H9 (cell line): Measurements from ENCODE around the gene CEP97. TPM values are rescaled to one million over a fixed set of nuclear protein-coding genes. Genes with fewer than 3 reads are reported as not detected.

ENCODE experiments used
- DNase-seq: peaks from one replicate; pipeline ENCODE4 v3.0.0-alpha.2; 2017
- H2AFZ ChIP-seq: one replicate; pipeline ENCODE4 v1.6.1; 2013; ENCODE audit warnings: mild to moderate bottlenecking, low read length, control low read depth, moderate library complexity
- H2AK5ac ChIP-seq: 2 replicates; pipeline ENCODE4 v1.6.1; 2013; ENCODE audit warnings: low read length, control low read depth, mixed read lengths; ENCODE audit not compliant: insufficient read length
- H2BK120ac ChIP-seq: one replicate; pipeline ENCODE4 v1.6.1; 2013; ENCODE audit warnings: low read depth, mild to moderate bottlenecking, low read length, control low read depth, inconsistent platforms; ENCODE audit not compliant: poor library complexity, severe bottlenecking
- H2BK12ac ChIP-seq: 2 replicates; pipeline ENCODE4 v1.6.1; 2013; ENCODE audit warnings: low read length, control low read depth, mixed read lengths, low read depth; ENCODE audit not compliant: insufficient read length
- H2BK15ac ChIP-seq: 2 replicates; pipeline ENCODE4 v1.6.1; 2013; ENCODE audit warnings: low read depth, low read length, control low read depth
- H2BK20ac ChIP-seq: one replicate; pipeline ENCODE4 v1.6.1; 2013; ENCODE audit warnings: low read depth, mild to moderate bottlenecking, low read length, control low read depth, inconsistent platforms; ENCODE audit not compliant: poor library complexity, severe bottlenecking
- H2BK5ac ChIP-seq: 2 replicates; pipeline ENCODE4 v1.6.1; 2013; ENCODE audit warnings: low read length, control low read depth, mixed read lengths; ENCODE audit not compliant: insufficient read length
- H3K14ac ChIP-seq: 2 replicates; pipeline ENCODE4 v1.6.1; 2013; ENCODE audit warnings: low read length, control low read depth; ENCODE audit not compliant: insufficient read depth
- H3K18ac ChIP-seq: 2 replicates; pipeline ENCODE4 v1.6.1; 2013; ENCODE audit warnings: low read depth, mild to moderate bottlenecking, mixed read lengths, low read length, control low read depth; ENCODE audit not compliant: insufficient read length
- H3K23ac ChIP-seq: 2 replicates; pipeline ENCODE4 v1.6.1; 2013; ENCODE audit warnings: low read length, control low read depth, mixed read lengths, low read depth; ENCODE audit not compliant: insufficient read length
- H3K23me2 ChIP-seq: 2 replicates; pipeline ENCODE4 v1.6.1; 2013; ENCODE audit warnings: low read depth, mild to moderate bottlenecking, mixed read lengths, low read length, control low read depth; ENCODE audit not compliant: insufficient read length, poor library complexity, severe bottlenecking
- H3K27ac ChIP-seq: 2 replicates; pipeline ENCODE4 v1.5.1; 2013; ENCODE audit warnings: low read length, control low read depth, mixed read lengths, low read depth; ENCODE audit not compliant: insufficient read length
- H3K27me3 ChIP-seq: 2 replicates; pipeline ENCODE4 v1.6.1; 2013; ENCODE audit warnings: low read length, control low read depth, inconsistent platforms; ENCODE audit not compliant: insufficient read depth
- H3K4ac ChIP-seq: 2 replicates; pipeline ENCODE4 v1.6.1; 2013; ENCODE audit warnings: low read depth, mild to moderate bottlenecking, control low read depth, inconsistent platforms, low read length, moderate library complexity
- H3K4me1 ChIP-seq: 2 replicates; pipeline ENCODE4 v1.6.1; 2013; ENCODE audit warnings: low read length, control low read depth, inconsistent platforms; ENCODE audit not compliant: insufficient read depth
- H3K4me2 ChIP-seq: 2 replicates; pipeline ENCODE4 v1.6.1; 2013; ENCODE audit warnings: low read length, control low read depth, mixed read lengths; ENCODE audit not compliant: insufficient read length, insufficient read depth
- H3K56ac ChIP-seq: 2 replicates; pipeline ENCODE4 v1.6.1; 2013; ENCODE audit warnings: low read depth, mild to moderate bottlenecking, mixed read lengths, low read length, control low read depth; ENCODE audit not compliant: insufficient read length
- H3K79me1 ChIP-seq: 2 replicates; pipeline ENCODE4 v1.6.1; 2013; ENCODE audit warnings: low read depth, mild to moderate bottlenecking, moderate library complexity, low read length, control low read depth, inconsistent platforms; ENCODE audit not compliant: insufficient read depth, poor library complexity, severe bottlenecking
- H3K79me2 ChIP-seq: 2 replicates; pipeline ENCODE4 v1.6.1; 2013; ENCODE audit warnings: low read length, control low read depth, inconsistent platforms; ENCODE audit not compliant: insufficient read depth
- H3K9ac ChIP-seq: 2 replicates; pipeline ENCODE4 v1.6.1; 2013; ENCODE audit warnings: low read length, control low read depth, mixed read lengths; ENCODE audit not compliant: insufficient read length; ENCODE audit errors: extremely low read depth
- H3K9me3 ChIP-seq: one replicate; pipeline ENCODE4 v1.6.1; 2013; ENCODE audit warnings: low read depth, low read length, inconsistent platforms; ENCODE audit not compliant: control insufficient read depth
- H3T11ph ChIP-seq: one replicate; pipeline ENCODE4 v1.6.1; 2013; ENCODE audit warnings: mild to moderate bottlenecking, low read length, control low read depth, inconsistent platforms
- H4K20me1 ChIP-seq: one replicate; pipeline ENCODE4 v1.6.1; 2013; ENCODE audit not compliant: control insufficient read depth, insufficient read length, insufficient read depth
- H4K5ac ChIP-seq: 2 replicates; pipeline ENCODE4 v1.6.1; 2013; ENCODE audit warnings: low read depth, mild to moderate bottlenecking, mixed read lengths, low read length, control low read depth; ENCODE audit not compliant: insufficient read length
- H4K8ac ChIP-seq: replicated peaks from 2 replicates; pipeline ENCODE4 v1.6.1; 2013; ENCODE audit warnings: low read length, control low read depth, mixed read lengths, low read depth; ENCODE audit not compliant: insufficient read length
- H4K91ac ChIP-seq: 2 replicates; pipeline ENCODE4 v1.6.1; 2013; ENCODE audit warnings: low read depth, mild to moderate bottlenecking, moderate library complexity, mixed read lengths, low read length, control low read depth; ENCODE audit not compliant: insufficient read length
- H3K27ac Mint-ChIP-seq, 3 experiments: 2 replicates in 2 of 3; 3 replicates in 1 of 3; pipeline ENCODE4 v1.8.0; 2020 to 2021; ENCODE audit warnings: mixed read lengths in 3 of 3, mild to moderate bottlenecking in 1 of 3, moderate library complexity in 1 of 3
- H3K27me3 Mint-ChIP-seq: 2 replicates; pipeline ENCODE4 v1.8.0; 2021; ENCODE audit warnings: low read depth, mild to moderate bottlenecking, moderate library complexity, mixed read lengths
- H3K36me3 Mint-ChIP-seq, 3 experiments: 2 replicates in 2 of 3; 3 replicates in 1 of 3; pipeline ENCODE4 v1.8.0; 2020 to 2021; ENCODE audit warnings: low read depth in 3 of 3, mixed read lengths in 3 of 3; ENCODE audit not compliant: insufficient read depth in 1 of 3
- H3K4me1 Mint-ChIP-seq, 2 experiments: 2 replicates each; pipeline ENCODE4 v1.8.0; 2020; ENCODE audit warnings: mixed read lengths in 2 of 2
- H3K4me3 Mint-ChIP-seq, 2 experiments: 2 replicates in 1 of 2; 3 replicates in 1 of 2; pipeline ENCODE4 v1.8.0; 2020 to 2021; ENCODE audit warnings: mild to moderate bottlenecking in 2 of 2, mixed read lengths in 2 of 2, moderate library complexity in 1 of 2
- H3K9me3 Mint-ChIP-seq, 2 experiments: 2 replicates in 1 of 2; 3 replicates in 1 of 2; pipeline ENCODE4 v1.8.0; 2020; ENCODE audit warnings: mild to moderate bottlenecking in 2 of 2, mixed read lengths in 2 of 2, moderate library complexity in 1 of 2
- WGBS: extraction: QIAGEN DNeasy Blood & Tissue Kit; methylation state at CpG from one replicate; pipeline ENCODE4 v1.1.7; 2013; ENCODE audit warnings: missing lambda C conversion rate, low lambda C conversion rate, mixed read lengths; ENCODE audit not compliant: insufficient read length; ENCODE audit errors: extremely low coverage; 5-methylcytosine and 5-hydroxymethylcytosine counted together
- total RNA-seq: library from RNA; stranded (reverse); gene quantifications from 2 replicates; pipeline ENCODE4 v1.2.1, GENCODE V29; 2021
- TF ChIP-seq, protein P1 (sequence below): fragments of 200-600 bp; sonication (generic); conservative IDR thresholded peaks from 3 replicates; pipeline ENCODE4 v1.8.0; 2021; ENCODE audit warnings: antibody characterized with exemption, mild to moderate bottlenecking

CEP97 gene
- total RNA-seq, 1 experiment from 2014 or later, result 13.9 TPM

DNA sequence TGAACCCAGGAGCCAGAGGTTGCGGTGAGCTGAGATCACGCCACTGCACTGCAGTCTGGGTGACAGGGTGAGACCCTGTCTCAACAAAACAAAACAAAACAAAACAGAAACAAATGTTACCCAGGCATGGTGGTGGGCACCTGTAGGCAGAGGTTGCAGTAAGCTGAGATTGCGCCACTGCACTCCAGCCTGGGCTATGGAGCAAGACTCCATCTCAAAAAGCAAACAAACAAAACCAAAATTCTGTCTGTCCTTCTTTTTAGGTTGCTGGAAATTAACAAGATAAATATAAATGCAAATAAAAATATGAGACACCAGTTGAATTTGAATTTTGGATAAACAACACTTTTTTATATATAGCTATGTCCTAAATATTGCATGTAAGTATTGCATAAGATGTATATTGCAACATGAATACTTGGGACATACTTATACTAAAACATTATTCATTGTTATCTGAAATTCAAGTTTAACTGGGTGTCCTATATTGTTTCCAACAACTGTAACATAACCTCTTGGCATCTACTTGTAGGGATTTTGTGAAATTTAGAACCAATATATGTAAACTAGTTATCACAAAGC lies 4.7 kb upstream of the CEP97 start:
- H2BK120ac ChIP-seq, result no peak overlapping the region
- no peak overlapping the region for H4K5ac ChIP-seq
- no peak overlapping the region for H2AK5ac ChIP-seq
- no peak overlapping the region for H3T11ph ChIP-seq
- peaks cover 11% of the 10 kb centered on the region in 2 experiments for H3K4me1 Mint-ChIP-seq
- no peak overlapping the region for H2AFZ ChIP-seq
- no peaks in the 10 kb centered on the region for H3K27me3 Mint-ChIP-seq
- H3K14ac ChIP-seq, result no peak overlapping the region
- H3K9me3 ChIP-seq, result no peaks in the 10 kb centered on the region
- no peak overlapping the region for H3K4me3 Mint-ChIP-seq
- no peak overlapping the region for H3K4me2 ChIP-seq
- no peaks in the 10 kb centered on the region for H3K79me1 ChIP-seq
- WGBS, result no CpG with 5 or more reads among the region's 3 CpGs
- no peak overlapping the region for H2BK20ac ChIP-seq
- H2BK12ac ChIP-seq, result no peak overlapping the region
- no peak overlapping the region for H3K4ac ChIP-seq
- no peaks in the 10 kb centered on the region for H4K20me1 ChIP-seq
- no peaks in the 10 kb centered on the region for H3K36me3 Mint-ChIP-seq
- no peak overlapping the region for H3K18ac ChIP-seq
- no peak overlapping the region for H2BK15ac ChIP-seq
- H3K9ac ChIP-seq, result no peak overlapping the region
- H3K27ac ChIP-seq, result no peak overlapping the region
- no peak overlapping the region for H3K56ac ChIP-seq
- no peak for DNase-seq
- H3K27me3 ChIP-seq, result no peaks in the 10 kb centered on the region
- no peaks in the 10 kb centered on the region for H3K79me2 ChIP-seq
- no peak overlapping the region for H4K8ac ChIP-seq
- no peak overlapping the region for H3K27ac Mint-ChIP-seq
- H3K9me3 Mint-ChIP-seq, result no peaks in the 10 kb centered on the region
- no peak overlapping the region for H3K23ac ChIP-seq
- H3K4me1 ChIP-seq, result no peaks in the 10 kb centered on the region
- TF ChIP-seq, protein P1, sequence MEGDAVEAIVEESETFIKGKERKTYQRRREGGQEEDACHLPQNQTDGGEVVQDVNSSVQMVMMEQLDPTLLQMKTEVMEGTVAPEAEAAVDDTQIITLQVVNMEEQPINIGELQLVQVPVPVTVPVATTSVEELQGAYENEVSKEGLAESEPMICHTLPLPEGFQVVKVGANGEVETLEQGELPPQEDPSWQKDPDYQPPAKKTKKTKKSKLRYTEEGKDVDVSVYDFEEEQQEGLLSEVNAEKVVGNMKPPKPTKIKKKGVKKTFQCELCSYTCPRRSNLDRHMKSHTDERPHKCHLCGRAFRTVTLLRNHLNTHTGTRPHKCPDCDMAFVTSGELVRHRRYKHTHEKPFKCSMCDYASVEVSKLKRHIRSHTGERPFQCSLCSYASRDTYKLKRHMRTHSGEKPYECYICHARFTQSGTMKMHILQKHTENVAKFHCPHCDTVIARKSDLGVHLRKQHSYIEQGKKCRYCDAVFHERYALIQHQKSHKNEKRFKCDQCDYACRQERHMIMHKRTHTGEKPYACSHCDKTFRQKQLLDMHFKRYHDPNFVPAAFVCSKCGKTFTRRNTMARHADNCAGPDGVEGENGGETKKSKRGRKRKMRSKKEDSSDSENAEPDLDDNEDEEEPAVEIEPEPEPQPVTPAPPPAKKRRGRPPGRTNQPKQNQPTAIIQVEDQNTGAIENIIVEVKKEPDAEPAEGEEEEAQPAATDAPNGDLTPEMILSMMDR, result no peak
- H3K23me2 ChIP-seq, result peaks cover 3% of the 10 kb centered on the region
- no peak overlapping the region for H2BK5ac ChIP-seq
- no peak overlapping the region for H4K91ac ChIP-seq
